ENCODE measurements around the gene TNFRSF19.

The TNFRSF19 gene

GRCh38 chr13:23654111-23655110 lies 84.2 kb downstream of the TNFRSF19 start:
- Histone ChIP-seq H2BK5ac (ENCODE audit: low read depth, low read length, poor library complexity) (no peak overlapping the region), H3K9me3 (ENCODE audit: insufficient read depth, low read depth, low read length) (no peaks in the 10 kb centered on the region), H2AFZ (ENCODE audit: insufficient read depth, low read length, poor library complexity) (no peak overlapping the region), H3K4me1 (ENCODE audit: control insufficient read depth in 1 of 2, insufficient read depth in 2 of 2, low read length in 2 of 2) (peaks cover 0 to 3% of the 10 kb centered on the region in 2 experiments), H3K4me3 (ENCODE audit: low read depth, low read length) (no peak overlapping the region), H3K79me1 (ENCODE audit: low read length) (no peaks in the 10 kb centered on the region), H3K18ac (ENCODE audit: low read length) (no peak overlapping the region), H3K27ac (ENCODE audit: low read depth, low read length) (no peak overlapping the region), H2BK120ac (ENCODE audit: insufficient read depth, low read length, poor library complexity) (no peak overlapping the region), H4K91ac (ENCODE audit: low read depth, low read length) (no peak overlapping the region), H2BK12ac (ENCODE audit: low read length) (no peak overlapping the region), H3K23ac (ENCODE audit: low read length) (no peak overlapping the region), H2AK5ac (ENCODE audit: low read length) (no peak overlapping the region), H4K8ac (ENCODE audit: low read depth, low read length) (no peak overlapping the region), H3K27me3 (ENCODE audit: insufficient read depth, low read length) (no peaks in the 10 kb centered on the region), H3K4ac (ENCODE audit: low read depth, low read length) (no peak overlapping the region), H3K36me3 (ENCODE audit: control insufficient read depth in 1 of 2, insufficient read depth in 2 of 2, low read length in 2 of 2) (peaks cover 8 to 20% of the 10 kb centered on the region in 2 experiments), H3K4me2 (ENCODE audit: low read length) (no peak overlapping the region), H3K14ac (ENCODE audit: low read length) (no peak overlapping the region), H3K9ac (ENCODE audit: low read length) (no peak overlapping the region), H3K79me2 (ENCODE audit: control insufficient read depth, insufficient read depth, low read length, poor library complexity) (no peaks in the 10 kb centered on the region), H4K12ac (ENCODE audit: low read depth, low read length) (no peak overlapping the region)
- no CpG with 5 or more reads among the region's 11 CpGs for WGBS (ENCODE audit: extremely low coverage, insufficient coverage, insufficient read length)
- no peak for DNase-seq

GRCh38 chr13:23655321-23655720 lies 85.1 kb downstream of the TNFRSF19 start:
- Histone ChIP-seq H2BK120ac (ENCODE audit: insufficient read depth, low read length, poor library complexity) (no peak overlapping the region), H3K14ac (ENCODE audit: low read length) (no peak overlapping the region), H3K27me3 (ENCODE audit: insufficient read depth, low read length) (no peaks in the 10 kb centered on the region), H3K23ac (ENCODE audit: low read length) (no peak overlapping the region), H4K91ac (ENCODE audit: low read depth, low read length) (no peak overlapping the region), H2AFZ (ENCODE audit: insufficient read depth, low read length, poor library complexity) (no peak overlapping the region), H3K4me2 (ENCODE audit: low read length) (no peak overlapping the region), H2BK5ac (ENCODE audit: low read depth, low read length, poor library complexity) (no peak overlapping the region), H2BK12ac (ENCODE audit: low read length) (no peak overlapping the region), H3K4me1 (ENCODE audit: control insufficient read depth in 1 of 2, insufficient read depth in 2 of 2, low read length in 2 of 2) (peaks cover 0 to 3% of the 10 kb centered on the region in 2 experiments), H3K9me3 (ENCODE audit: insufficient read depth, low read depth, low read length) (no peaks in the 10 kb centered on the region), H3K9ac (ENCODE audit: low read length) (no peak overlapping the region), H3K18ac (ENCODE audit: low read length) (no peak overlapping the region), H2AK5ac (ENCODE audit: low read length) (no peak overlapping the region), H3K4ac (ENCODE audit: low read depth, low read length) (no peak overlapping the region), H3K79me2 (ENCODE audit: control insufficient read depth, insufficient read depth, low read length, poor library complexity) (no peaks in the 10 kb centered on the region), H3K4me3 (ENCODE audit: low read depth, low read length) (no peak overlapping the region), H4K12ac (ENCODE audit: low read depth, low read length) (no peak overlapping the region), H3K36me3 (ENCODE audit: control insufficient read depth in 1 of 2, insufficient read depth in 2 of 2, low read length in 2 of 2) (peaks cover 13 to 27% of the 10 kb centered on the region in 2 experiments), H3K27ac (ENCODE audit: low read depth, low read length) (no peak overlapping the region), H4K8ac (ENCODE audit: low read depth, low read length) (no peak overlapping the region), H3K79me1 (ENCODE audit: low read length) (no peaks in the 10 kb centered on the region)
- no CpG with 5 or more reads among the region's 3 CpGs for WGBS (ENCODE audit: extremely low coverage, insufficient coverage, insufficient read length)
- peak; percentile 29 to 83 for DNase-seq

GRCh38 chr13:23656637-23657371 lies 86.6 kb downstream of the TNFRSF19 start:
- no peak overlapping the region for H4K12ac ChIP-seq (ENCODE audit: low read depth, low read length)
- no peak overlapping the region for H2AK5ac ChIP-seq (ENCODE audit: low read length)
- no peak overlapping the region for H4K8ac ChIP-seq (ENCODE audit: low read depth, low read length)
- no peak overlapping the region for H4K91ac ChIP-seq (ENCODE audit: low read depth, low read length)
- no peak overlapping the region for H3K14ac ChIP-seq (ENCODE audit: low read length)
- H3K27me3 ChIP-seq (ENCODE audit: insufficient read depth, low read length), result no peaks in the 10 kb centered on the region
- H3K9me3 ChIP-seq (ENCODE audit: insufficient read depth, low read depth, low read length), result no peaks in the 10 kb centered on the region
- peaks cover 0 to 3% of the 10 kb centered on the region in 2 experiments for H3K4me1 ChIP-seq (ENCODE audit: control insufficient read depth in 1 of 2, insufficient read depth in 2 of 2, low read length in 2 of 2)
- no peaks in the 10 kb centered on the region for H3K79me1 ChIP-seq (ENCODE audit: low read length)
- H2AFZ ChIP-seq (ENCODE audit: insufficient read depth, low read length, poor library complexity), result no peak overlapping the region
- no peak overlapping the region for H2BK12ac ChIP-seq (ENCODE audit: low read length)
- H3K79me2 ChIP-seq (ENCODE audit: control insufficient read depth, insufficient read depth, low read length, poor library complexity), result no peaks in the 10 kb centered on the region
- no peak overlapping the region for H3K27ac ChIP-seq (ENCODE audit: low read depth, low read length)
- no peak overlapping the region for H2BK120ac ChIP-seq (ENCODE audit: insufficient read depth, low read length, poor library complexity)
- H3K4ac ChIP-seq (ENCODE audit: low read depth, low read length), result no peak overlapping the region
- WGBS (ENCODE audit: extremely low coverage, insufficient coverage, insufficient read length), result no CpG with 5 or more reads among the region's 4 CpGs
- peaks cover 14 to 28% of the 10 kb centered on the region in 2 experiments for H3K36me3 ChIP-seq (ENCODE audit: control insufficient read depth in 1 of 2, insufficient read depth in 2 of 2, low read length in 2 of 2)
- H3K4me3 ChIP-seq (ENCODE audit: low read depth, low read length), result no peak overlapping the region
- no peak overlapping the region for H2BK5ac ChIP-seq (ENCODE audit: low read depth, low read length, poor library complexity)
- H3K9ac ChIP-seq (ENCODE audit: low read length), result no peak overlapping the region
- no peak overlapping the region for H3K18ac ChIP-seq (ENCODE audit: low read length)
- H3K23ac ChIP-seq (ENCODE audit: low read length), result no peak overlapping the region
- DNase-seq, result peak in 1 of 2 donors; percentile 18
- no peak overlapping the region for H3K4me2 ChIP-seq (ENCODE audit: low read length)

- no CpG with 5 or more reads among the region's 15 CpGs for WGBS (ENCODE audit: extremely low coverage, insufficient coverage, insufficient read length)
- peaks cover 14 to 22% of the 10 kb centered on the region in 2 experiments for H3K36me3 ChIP-seq (ENCODE audit: control insufficient read depth in 1 of 2, insufficient read depth in 2 of 2, low read length in 2 of 2)
Observed at GRCh38 chr13:23658929-23659541, 88.8 kb downstream of the TNFRSF19 start.

More at GRCh38 chr13:23658929-23659541, 88.8 kb downstream of the TNFRSF19 start:
- Histone ChIP-seq H3K4me3 (ENCODE audit: low read depth, low read length) (no peak overlapping the region), H3K4me1 (ENCODE audit: control insufficient read depth in 1 of 2, insufficient read depth in 2 of 2, low read length in 2 of 2) (peaks cover 0 to 3% of the 10 kb centered on the region in 2 experiments), H3K4me2 (ENCODE audit: low read length) (no peak overlapping the region), H3K18ac (ENCODE audit: low read length) (no peak overlapping the region), H3K79me1 (ENCODE audit: low read length) (no peaks in the 10 kb centered on the region), H4K12ac (ENCODE audit: low read depth, low read length) (no peak overlapping the region), H4K8ac (ENCODE audit: low read depth, low read length) (no peak overlapping the region), H2AFZ (ENCODE audit: insufficient read depth, low read length, poor library complexity) (no peak overlapping the region), H3K23ac (ENCODE audit: low read length) (no peak overlapping the region), H3K9me3 (ENCODE audit: insufficient read depth, low read depth, low read length) (no peaks in the 10 kb centered on the region), H2BK120ac (ENCODE audit: insufficient read depth, low read length, poor library complexity) (no peak overlapping the region), H4K91ac (ENCODE audit: low read depth, low read length) (no peak overlapping the region), H2BK5ac (ENCODE audit: low read depth, low read length, poor library complexity) (no peak overlapping the region), H3K27ac (ENCODE audit: low read depth, low read length) (no peak overlapping the region), H3K27me3 (ENCODE audit: insufficient read depth, low read length) (no peaks in the 10 kb centered on the region), H3K79me2 (ENCODE audit: control insufficient read depth, insufficient read depth, low read length, poor library complexity) (no peaks in the 10 kb centered on the region), H3K4ac (ENCODE audit: low read depth, low read length) (no peak overlapping the region), H3K9ac (ENCODE audit: low read length) (no peak overlapping the region), H2BK12ac (ENCODE audit: low read length) (no peak overlapping the region), H2AK5ac (ENCODE audit: low read length) (no peak overlapping the region), H3K14ac (ENCODE audit: low read length) (no peak overlapping the region)
- DNase-seq, result no peak
